Neural cell (in vitro differentiated cells): ENCODE results near the gene ZIK1. TPM values are rescaled to one million over a fixed set of nuclear protein-coding genes. Genes with fewer than 3 reads are reported as not detected.

ENCODE experiments used
- H2AFZ ChIP-seq: fragments of 200-600, 300-800 bp; sonication (generic), shearing (Covaris generic); 2 replicates; pipeline ENCODE4 v1.6.0; 2014; ENCODE audit warnings: low read depth, mild to moderate bottlenecking, antibody characterized with exemption, low read length, moderate library complexity
- H3F3A ChIP-seq: fragments of 200-600 bp; shearing (Covaris generic); 2 replicates; pipeline ENCODE4 v1.6.1; 2016; ENCODE audit warnings: mild to moderate bottlenecking, moderate library complexity, mixed read lengths, antibody characterized with exemption, low read length; ENCODE audit not compliant: insufficient read depth, poor library complexity, severe bottlenecking
- H3K27ac ChIP-seq: fragments of 200-600, 300-800 bp; sonication (generic), shearing (Covaris generic); 2 replicates; pipeline ENCODE4 v1.5.1; 2014; ENCODE audit warnings: mild to moderate bottlenecking, low read length, moderate library complexity
- H3K27me3 ChIP-seq: fragments of 300-800, 200-600 bp; sonication (generic), shearing (Covaris generic); 2 replicates; pipeline ENCODE4 v1.6.0; 2014; ENCODE audit warnings: mild to moderate bottlenecking, low read depth, low read length, moderate library complexity; ENCODE audit not compliant: insufficient read depth
- H3K36me3 ChIP-seq: fragments of 300-800, 200-600 bp; sonication (generic), shearing (Covaris generic); 2 replicates; pipeline ENCODE4 v1.5.1; 2014; ENCODE audit warnings: mild to moderate bottlenecking, antibody characterized with exemption, low read length, moderate library complexity; ENCODE audit not compliant: insufficient read depth
- H3K4me2 ChIP-seq: fragments of 300-800, 200-600 bp; sonication (generic), shearing (Covaris generic); 2 replicates; pipeline ENCODE4 v1.6.0; 2014; ENCODE audit warnings: mild to moderate bottlenecking, low read length
- H3K4me3 ChIP-seq: fragments of 300-800, 200-600 bp; sonication (generic), shearing (Covaris generic); 2 replicates; pipeline ENCODE4 v1.5.1; 2014; ENCODE audit warnings: mild to moderate bottlenecking, low read length, moderate library complexity
- H3K79me2 ChIP-seq: fragments of 200-600 bp; shearing (Covaris generic); replicated peaks from 2 replicates; pipeline ENCODE4 v1.6.0; 2014; ENCODE audit warnings: mild to moderate bottlenecking, low read length, moderate library complexity; ENCODE audit not compliant: insufficient read depth
- H3K9ac ChIP-seq: fragments of 300-800, 200-600 bp; sonication (generic), shearing (Covaris generic); 2 replicates; pipeline ENCODE4 v1.6.1; 2016; ENCODE audit warnings: mild to moderate bottlenecking, low read length, mixed read lengths
- H3K9me2 ChIP-seq: fragments of 200-600 bp; shearing (Covaris generic); 2 replicates; pipeline ENCODE4 v1.6.1; 2016; ENCODE audit warnings: mild to moderate bottlenecking, low read length, mixed read lengths; ENCODE audit not compliant: insufficient read depth
- H3K9me3 ChIP-seq: fragments of 200-600, 300-800 bp; sonication (generic), shearing (Covaris generic); 2 replicates; pipeline ENCODE4 v1.6.1; 2016; ENCODE audit warnings: mild to moderate bottlenecking, mixed run types, low read length, moderate library complexity, mixed read lengths
- H4K20me1 ChIP-seq: fragments of 200-600 bp; shearing (Covaris generic); 2 replicates; pipeline ENCODE4 v1.6.1; 2016; ENCODE audit warnings: mild to moderate bottlenecking, mixed run types; ENCODE audit not compliant: insufficient read depth
- EP300 ChIP-seq: fragments of 450-650 bp; conservative IDR thresholded peaks from 2 replicates; pipeline ENCODE4 v1.6.1; 2014; ENCODE audit warnings: antibody characterized with exemption, mild to moderate bottlenecking, moderate library complexity; ENCODE audit not compliant: poor library complexity, severe bottlenecking
- EZH2 ChIP-seq: fragments of 200-600, 300-800 bp; shearing (Covaris generic), sonication (generic); IDR thresholded peaks from 2 replicates; pipeline ENCODE4 v1.6.1; 2014; ENCODE audit warnings: antibody characterized with exemption, low read length, borderline replicate concordance, mild to moderate bottlenecking; ENCODE audit not compliant: insufficient read depth, poor library complexity, severe bottlenecking
- MXI1 ChIP-seq: fragments of 450-650 bp; conservative IDR thresholded peaks from 2 replicates; pipeline ENCODE4 v1.6.1; 2014; ENCODE audit warnings: antibody characterized with exemption, mild to moderate bottlenecking; ENCODE audit not compliant: poor library complexity, severe bottlenecking
- POLR2AphosphoS5 ChIP-seq: IDR thresholded peaks from 2 replicates; pipeline ENCODE4 v1.6.1; 2012
- RAD21 ChIP-seq: fragments of 450-650 bp; conservative IDR thresholded peaks from 2 replicates; pipeline ENCODE4 v1.6.1; 2014; ENCODE audit warnings: antibody characterized with exemption, mild to moderate bottlenecking, moderate library complexity
- SMC3 ChIP-seq: fragments of 450-650 bp; conservative IDR thresholded peaks from 2 replicates; pipeline ENCODE4 v1.6.1; 2014; ENCODE audit warnings: antibody characterized with exemption, mild to moderate bottlenecking, moderate library complexity; ENCODE audit not compliant: poor library complexity
- TAF1 ChIP-seq: IDR thresholded peaks from 2 replicates; pipeline ENCODE4 v1.6.1; 2012; ENCODE audit warnings: low read depth
- polyA plus RNA-seq: library from polyadenylated mRNA; depleted of rRNA; stranded (reverse); fragments of >200 nt; gene quantifications from 2 replicates; pipeline ENCODE4 v1.2.3, GENCODE V29; 2014
- TF ChIP-seq, protein P1 (sequence below): fragments of 450-650 bp; IDR thresholded peaks from 2 replicates; pipeline ENCODE4 v1.5.1; 2014; ENCODE audit warnings: antibody characterized with exemption, mild to moderate bottlenecking, moderate library complexity; ENCODE audit not compliant: poor library complexity, severe bottlenecking
- TF ChIP-seq, protein P2 (sequence below): IDR thresholded peaks from 2 replicates; pipeline ENCODE4 v1.6.1; 2012; ENCODE audit warnings: borderline replicate concordance

ZIK1 gene
- polyA plus RNA-seq, 1 donor from 2014 or later, result 25.2 TPM

GRCh38 chr19:57559008-57559403 lies 24.9 kb upstream of the ZIK1 start:
- peaks cover 9% of the 10 kb centered on the region for H3K79me2 ChIP-seq

DNA sequence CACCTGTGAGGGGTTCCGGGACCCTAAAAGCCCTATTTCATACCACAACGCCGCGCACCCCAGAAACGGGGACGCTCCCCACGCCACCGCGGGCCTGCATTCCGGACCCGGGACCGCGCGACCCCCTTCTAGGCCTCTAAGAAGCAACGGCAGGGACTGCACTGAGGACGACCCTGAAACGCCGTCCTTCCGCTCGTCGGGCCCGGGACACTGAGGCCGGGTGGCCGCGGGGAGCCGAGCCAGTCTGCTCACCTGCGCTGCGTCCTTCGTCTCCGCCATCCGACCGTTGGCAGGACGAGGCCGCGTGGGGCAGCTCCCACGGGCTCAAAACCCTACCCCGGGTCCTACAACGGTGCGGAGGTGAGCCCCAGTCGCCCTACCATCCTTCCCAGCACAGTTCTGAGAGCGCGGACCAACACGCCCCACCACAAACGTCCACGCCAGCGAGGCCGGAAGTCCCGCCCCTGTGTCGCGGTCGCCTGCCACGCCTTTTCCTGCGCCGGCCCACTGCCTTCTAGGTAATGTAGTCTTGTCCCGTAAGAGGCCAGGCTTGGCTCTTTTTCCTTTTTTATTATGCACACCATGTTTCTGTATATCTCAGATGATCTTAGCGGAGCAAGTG lies 24.4 kb upstream of the ZIK1 start, which contains the start of gene ZNF550:
Gene ZNF550 (minus strand): TSS at position 460 of the 622 bp plus-strand sequence. CDS start 181 bp downstream, at position 279.
- Histone ChIP-seq H3K4me3 (peak within 1 kb of the TSS; percentile 94), H3K27ac (peak within 1 kb of the TSS; percentile 50), H4K20me1 (no peaks in the 10 kb centered on the region), H3K9ac (peak within 1 kb of the TSS; percentile 83), H3K27me3 (no peaks in the 10 kb centered on the region), H3K9me2 (no peaks in the 10 kb centered on the region), H2AFZ (peak within 1 kb of the TSS; percentile 70), H3K79me2 (peaks cover 9% of the 10 kb centered on the region), H3K36me3 (peaks cover 11% of the 10 kb centered on the region), H3K4me2 (peak within 1 kb of the TSS; percentile 95), H3F3A (no peaks in the 10 kb centered on the region), H3K9me3 (peaks cover 6% of the 10 kb centered on the region)
- TF ChIP-seq, protein P1, sequence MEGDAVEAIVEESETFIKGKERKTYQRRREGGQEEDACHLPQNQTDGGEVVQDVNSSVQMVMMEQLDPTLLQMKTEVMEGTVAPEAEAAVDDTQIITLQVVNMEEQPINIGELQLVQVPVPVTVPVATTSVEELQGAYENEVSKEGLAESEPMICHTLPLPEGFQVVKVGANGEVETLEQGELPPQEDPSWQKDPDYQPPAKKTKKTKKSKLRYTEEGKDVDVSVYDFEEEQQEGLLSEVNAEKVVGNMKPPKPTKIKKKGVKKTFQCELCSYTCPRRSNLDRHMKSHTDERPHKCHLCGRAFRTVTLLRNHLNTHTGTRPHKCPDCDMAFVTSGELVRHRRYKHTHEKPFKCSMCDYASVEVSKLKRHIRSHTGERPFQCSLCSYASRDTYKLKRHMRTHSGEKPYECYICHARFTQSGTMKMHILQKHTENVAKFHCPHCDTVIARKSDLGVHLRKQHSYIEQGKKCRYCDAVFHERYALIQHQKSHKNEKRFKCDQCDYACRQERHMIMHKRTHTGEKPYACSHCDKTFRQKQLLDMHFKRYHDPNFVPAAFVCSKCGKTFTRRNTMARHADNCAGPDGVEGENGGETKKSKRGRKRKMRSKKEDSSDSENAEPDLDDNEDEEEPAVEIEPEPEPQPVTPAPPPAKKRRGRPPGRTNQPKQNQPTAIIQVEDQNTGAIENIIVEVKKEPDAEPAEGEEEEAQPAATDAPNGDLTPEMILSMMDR, result no peak
- peak; percentile 93 for TF ChIP-seq MXI1
- TF ChIP-seq EZH2, result no peak
- peak; percentile 90 for TF ChIP-seq POLR2AphosphoS5
- TF ChIP-seq SMC3, result no peak
- TF ChIP-seq EP300, result no peak
- TF ChIP-seq, protein P2, sequence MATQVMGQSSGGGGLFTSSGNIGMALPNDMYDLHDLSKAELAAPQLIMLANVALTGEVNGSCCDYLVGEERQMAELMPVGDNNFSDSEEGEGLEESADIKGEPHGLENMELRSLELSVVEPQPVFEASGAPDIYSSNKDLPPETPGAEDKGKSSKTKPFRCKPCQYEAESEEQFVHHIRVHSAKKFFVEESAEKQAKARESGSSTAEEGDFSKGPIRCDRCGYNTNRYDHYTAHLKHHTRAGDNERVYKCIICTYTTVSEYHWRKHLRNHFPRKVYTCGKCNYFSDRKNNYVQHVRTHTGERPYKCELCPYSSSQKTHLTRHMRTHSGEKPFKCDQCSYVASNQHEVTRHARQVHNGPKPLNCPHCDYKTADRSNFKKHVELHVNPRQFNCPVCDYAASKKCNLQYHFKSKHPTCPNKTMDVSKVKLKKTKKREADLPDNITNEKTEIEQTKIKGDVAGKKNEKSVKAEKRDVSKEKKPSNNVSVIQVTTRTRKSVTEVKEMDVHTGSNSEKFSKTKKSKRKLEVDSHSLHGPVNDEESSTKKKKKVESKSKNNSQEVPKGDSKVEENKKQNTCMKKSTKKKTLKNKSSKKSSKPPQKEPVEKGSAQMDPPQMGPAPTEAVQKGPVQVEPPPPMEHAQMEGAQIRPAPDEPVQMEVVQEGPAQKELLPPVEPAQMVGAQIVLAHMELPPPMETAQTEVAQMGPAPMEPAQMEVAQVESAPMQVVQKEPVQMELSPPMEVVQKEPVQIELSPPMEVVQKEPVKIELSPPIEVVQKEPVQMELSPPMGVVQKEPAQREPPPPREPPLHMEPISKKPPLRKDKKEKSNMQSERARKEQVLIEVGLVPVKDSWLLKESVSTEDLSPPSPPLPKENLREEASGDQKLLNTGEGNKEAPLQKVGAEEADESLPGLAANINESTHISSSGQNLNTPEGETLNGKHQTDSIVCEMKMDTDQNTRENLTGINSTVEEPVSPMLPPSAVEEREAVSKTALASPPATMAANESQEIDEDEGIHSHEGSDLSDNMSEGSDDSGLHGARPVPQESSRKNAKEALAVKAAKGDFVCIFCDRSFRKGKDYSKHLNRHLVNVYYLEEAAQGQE, result peak; percentile 14
- TF ChIP-seq RAD21, result peak; percentile 44

More at GRCh38 chr19:57559008-57559403, 24.9 kb upstream of the ZIK1 start:
- peak overlapping the region; percentile 50 for H3K27ac ChIP-seq
- H3K4me3 ChIP-seq, result peak overlapping the region; percentile 94
- TF ChIP-seq EZH2 (no peak), EP300 (no peak), MXI1 (no peak), RAD21 (no peak), POLR2AphosphoS5 (no peak), TAF1 (no peak), SMC3 (no peak)
- TF ChIP-seq, protein P1, result no peak
- TF ChIP-seq, protein P2, result no peak
- peaks cover 6% of the 10 kb centered on the region for H3K9me3 ChIP-seq
- H3K27me3 ChIP-seq, result no peaks in the 10 kb centered on the region
- no peak overlapping the region for H2AFZ ChIP-seq
- H3K9ac ChIP-seq, result peak overlapping the region; percentile 83
- H3K4me2 ChIP-seq, result peak overlapping the region; percentile 95
- no peaks in the 10 kb centered on the region for H3F3A ChIP-seq
- H3K36me3 ChIP-seq, result peaks cover 17% of the 10 kb centered on the region
- H4K20me1 ChIP-seq, result no peaks in the 10 kb centered on the region
- H3K9me2 ChIP-seq, result no peaks in the 10 kb centered on the region
